ENCODE data around the gene POFUT2. TPM values are rescaled to one million over a fixed set of nuclear protein-coding genes. Genes with fewer than 3 reads are reported as not detected.

Gene POFUT2
- polyA plus RNA-seq, 1 donor = 32.8 TPM

DNA sequence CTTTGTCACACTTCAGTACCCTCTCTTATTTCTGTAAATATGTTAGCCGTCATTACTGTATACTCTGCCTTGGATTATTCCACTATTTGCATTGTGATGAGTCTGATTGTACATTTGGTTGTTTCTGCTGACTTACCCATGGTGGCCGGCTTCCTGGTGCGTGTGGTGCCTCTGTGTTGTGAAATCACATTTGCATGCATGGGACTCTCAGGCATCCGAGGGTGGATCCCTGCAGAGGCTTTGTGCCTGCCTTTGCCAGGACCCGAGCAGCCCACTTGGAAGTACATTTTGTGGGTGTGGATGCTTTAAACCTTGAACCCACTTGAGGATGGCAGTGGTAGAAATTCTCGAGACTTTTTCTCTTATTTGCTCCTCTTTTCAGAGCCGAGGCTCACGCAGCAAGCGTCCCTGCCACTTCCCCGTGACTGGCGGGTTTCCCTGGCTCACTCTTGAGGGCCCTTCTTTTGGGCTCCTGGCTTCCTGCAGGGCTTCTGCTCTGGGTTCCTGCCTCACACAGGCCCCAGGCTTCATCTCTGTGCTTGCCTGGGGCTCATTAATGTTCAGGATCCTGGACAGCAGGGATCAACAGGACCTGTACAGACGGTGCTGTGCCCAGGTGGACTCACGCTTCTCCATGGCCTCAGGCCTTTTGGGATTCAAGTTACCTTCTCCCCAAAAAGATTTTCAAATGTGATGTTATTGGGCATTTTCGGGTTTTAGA is 36.6 kb downstream of the POFUT2 start:
- no peak for DNase-seq (ENCODE audit: low read depth)

DNA sequence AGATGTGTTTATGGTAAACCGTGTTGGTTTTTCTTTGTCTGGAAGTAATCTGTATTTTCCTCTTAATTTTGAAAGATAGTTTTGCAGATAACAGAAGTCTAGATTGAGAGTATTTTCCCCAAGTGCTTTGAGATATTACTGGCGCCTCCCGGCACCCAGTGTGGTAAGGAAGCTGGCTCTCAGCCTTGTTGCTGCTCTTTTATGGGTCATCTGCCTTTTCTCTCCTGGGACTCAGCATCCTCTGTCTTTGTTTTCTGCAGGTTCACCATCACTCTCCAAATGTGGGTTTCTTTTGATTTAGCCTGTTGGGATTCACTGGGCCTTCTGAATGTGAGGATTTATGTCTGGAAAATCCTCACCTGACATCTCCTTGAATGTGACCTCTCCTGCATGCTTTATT is 37.4 kb downstream of the POFUT2 start:
- DNase-seq (ENCODE audit: low read depth) = no peak

DNA sequence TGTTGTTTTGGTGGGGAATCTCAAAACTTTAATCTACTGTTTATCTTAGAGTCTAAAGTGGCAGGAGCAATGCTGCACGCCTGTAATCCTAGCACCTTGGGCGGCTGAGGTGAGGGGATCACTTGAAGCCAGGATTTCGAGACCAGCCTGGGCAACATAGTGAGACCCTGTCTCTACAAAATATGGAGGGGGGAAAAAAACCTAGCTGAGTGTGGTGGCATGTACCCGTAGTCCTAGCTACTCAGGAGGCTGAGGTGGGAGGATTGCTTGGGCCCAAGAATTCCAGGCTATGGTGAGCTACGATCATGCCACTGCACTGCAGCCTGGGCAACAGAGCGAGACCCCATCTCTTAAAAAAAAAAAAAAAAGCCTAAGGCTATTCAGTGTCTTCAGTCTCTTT is 38.1 kb downstream of the POFUT2 start:
- no peak for DNase-seq (ENCODE audit: low read depth)

DNA sequence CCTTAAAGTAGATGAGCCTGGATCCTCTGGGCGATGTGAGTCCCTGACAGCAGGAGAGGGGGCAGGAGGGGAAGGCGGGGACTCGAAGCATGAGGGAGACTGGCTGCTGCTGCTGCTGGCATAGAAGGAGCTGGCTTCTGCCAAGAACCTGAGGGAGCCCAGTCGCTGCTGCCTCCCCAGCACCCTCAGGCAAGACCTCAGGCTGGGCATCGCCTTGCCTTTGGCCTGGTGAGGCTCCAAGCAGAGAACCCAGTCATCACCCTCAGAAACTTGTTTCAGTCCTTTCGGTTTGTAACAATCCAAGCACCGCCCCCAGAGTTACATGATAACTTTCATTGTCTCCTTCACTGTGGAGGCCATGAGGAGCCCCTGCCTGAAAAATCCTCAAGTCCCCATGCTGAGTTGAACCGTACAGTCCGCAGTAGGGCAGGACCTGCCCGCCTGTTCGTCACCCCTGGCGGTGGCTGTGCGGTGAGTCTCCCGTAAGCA is 38.8 kb downstream of the POFUT2 start:
- DNase-seq (ENCODE audit: low read depth) = no peak

DNA sequence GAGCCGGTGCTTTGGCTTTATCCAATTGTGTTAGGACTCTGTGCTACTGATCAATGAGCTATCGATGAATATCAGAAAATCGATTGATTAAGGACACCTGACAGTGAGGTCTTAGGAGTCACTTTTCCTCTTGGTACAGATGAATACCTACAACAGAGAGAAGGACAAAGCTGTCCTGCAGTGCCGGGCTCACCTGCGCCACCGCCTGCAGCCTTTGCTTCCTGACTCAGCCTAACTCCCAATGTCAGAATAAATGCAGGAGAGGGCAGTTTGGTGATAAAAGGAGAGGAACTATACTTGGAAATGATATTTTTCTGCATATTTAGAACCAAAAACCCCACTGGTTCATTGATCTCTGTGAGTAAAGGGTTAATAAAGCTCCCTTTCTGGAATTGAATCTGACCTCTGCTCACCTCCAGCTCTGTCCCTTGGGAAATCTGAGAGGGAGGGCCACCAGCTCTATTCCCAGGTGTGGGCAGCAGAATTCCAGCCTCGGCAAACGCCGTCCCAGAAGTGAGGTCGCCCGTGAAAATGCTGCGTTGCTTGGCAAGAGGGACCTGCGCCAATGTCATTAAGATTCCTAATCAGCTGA is 39.3 kb downstream of the POFUT2 start:
- DNase-seq (ENCODE audit: low read depth) = no peak

DNA sequence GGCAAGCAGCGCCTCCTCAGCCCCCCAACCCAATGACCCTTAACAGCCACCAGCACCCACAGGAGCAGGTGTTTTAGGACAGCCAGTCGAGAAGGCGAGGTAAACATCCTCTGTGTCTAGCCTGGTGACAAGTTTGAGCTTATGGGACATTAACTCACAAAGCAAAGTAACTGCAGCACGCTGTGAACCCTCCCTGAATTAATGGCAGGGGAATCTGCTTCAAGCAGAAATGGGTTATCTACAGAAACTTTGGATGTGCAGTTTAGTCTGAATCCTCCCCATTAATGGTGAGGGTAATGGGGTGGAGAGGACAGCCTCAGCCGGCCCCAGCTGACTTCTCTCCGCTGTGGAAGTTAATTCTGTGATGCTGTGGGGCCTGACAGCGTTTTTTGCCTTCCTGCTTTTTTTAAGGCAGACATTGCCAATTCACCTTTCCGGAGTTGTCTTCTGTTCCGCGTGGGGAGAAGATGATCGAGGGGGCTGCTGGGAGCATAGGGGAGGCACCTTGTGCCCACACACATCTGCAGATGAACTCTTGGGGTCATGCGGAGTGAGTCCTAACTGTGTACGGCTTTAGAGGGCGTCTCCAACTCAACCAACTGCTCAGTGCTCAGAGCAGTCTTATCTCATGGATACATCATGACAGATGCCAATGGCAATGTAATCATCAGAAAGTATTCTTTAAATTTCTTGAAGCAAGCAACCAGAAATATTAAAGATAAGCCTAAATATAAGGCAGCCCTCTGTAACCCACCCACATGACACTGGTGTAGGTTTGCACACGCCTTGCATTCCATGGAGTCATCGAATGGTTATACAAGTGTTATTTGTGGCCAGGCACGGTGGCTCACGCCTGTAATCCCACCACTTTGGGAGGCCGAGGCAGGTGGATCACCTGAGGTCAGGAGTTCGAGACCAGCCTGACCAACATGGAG is 41.0 kb downstream of the POFUT2 start:
- no peak for DNase-seq (ENCODE audit: low read depth)

DNA sequence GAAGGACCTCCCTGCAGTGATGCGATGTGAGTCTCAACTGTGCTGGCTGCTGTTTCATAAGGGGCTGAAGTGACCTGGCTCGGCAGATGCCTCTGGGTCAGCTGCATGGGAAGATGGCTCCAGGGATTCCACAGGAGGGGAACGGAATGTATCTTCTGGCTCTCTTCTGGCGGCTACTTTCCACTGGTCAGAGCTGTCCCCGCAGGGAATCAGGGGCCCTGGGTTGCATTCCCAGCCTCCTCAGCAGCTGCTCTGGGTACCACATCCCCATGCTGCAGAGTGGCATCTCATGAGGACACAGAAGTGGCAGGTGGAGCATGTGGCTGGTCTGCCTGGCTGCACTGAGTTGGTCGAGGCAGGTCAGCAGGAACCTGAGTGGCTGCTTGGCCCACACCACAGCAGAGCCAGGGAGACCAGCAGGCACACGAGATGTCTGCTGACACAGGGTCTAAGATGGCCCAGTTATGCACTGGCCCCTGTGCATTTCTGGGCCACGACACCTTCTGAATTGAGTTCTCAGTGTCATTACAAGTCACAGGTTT is 42.8 kb downstream of the POFUT2 start:
- DNase-seq (ENCODE audit: low read depth) = no peak

DNA sequence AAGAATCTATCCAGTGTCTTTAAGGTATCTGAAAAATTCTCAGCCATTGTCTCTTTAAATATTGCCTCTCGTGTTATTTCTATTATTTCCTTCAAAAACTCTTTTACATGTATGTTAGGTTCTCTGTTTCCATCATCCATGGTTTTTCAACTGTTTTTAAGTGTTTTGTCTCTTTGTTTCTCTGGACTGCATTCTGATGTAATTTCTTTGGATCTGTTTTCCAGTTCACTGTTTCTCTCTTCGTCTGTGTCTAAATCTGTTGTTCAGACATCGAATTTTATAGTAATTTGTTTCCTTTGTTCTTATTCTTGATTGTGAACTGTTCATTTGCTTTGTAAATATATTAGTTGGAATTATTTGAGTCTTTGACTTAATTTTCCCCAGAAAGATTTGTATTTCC is 44.1 kb downstream of the POFUT2 start:
- DNase-seq (ENCODE audit: low read depth) = no peak

DNA sequence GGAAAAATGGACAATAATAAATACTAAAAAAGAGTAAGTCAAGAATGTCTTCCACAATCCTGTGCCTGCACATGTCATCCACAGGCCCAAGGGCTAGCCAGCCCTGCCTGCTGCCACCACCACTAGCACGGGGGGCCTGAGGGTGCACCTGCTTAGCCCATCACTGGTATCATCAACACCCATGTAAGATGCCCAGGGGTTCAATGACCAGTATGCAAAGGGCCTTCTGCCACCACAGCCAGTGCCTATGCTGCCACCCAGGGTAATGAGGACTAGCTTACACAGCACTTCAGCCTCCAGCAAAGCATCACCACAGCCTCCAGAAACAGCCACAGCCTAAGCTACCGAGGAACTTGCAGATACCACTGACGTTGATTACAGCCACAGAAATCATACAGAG is 46.3 kb downstream of the POFUT2 start:
- DNase-seq (ENCODE audit: low read depth) = no peak

DNA sequence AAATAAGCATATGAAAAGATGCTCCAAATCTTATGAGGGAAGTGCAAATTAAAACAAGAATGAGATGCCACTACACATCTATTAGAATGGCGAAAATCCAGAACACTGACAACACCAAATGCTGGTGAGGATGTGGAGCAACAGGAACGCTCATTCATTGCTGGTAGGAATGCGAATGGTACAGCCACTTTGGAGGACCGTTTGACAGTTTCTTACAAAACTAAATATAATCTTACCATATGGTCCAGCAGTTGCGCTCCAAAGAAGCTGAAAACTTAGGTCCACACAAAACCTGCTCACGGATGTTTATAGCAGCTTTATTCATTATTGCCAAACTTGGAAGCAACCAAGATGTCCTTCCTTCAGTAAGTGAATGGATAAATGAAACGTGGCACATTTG is 50.3 kb downstream of the POFUT2 start:
- DNase-seq (ENCODE audit: low read depth) = no peak

DNA sequence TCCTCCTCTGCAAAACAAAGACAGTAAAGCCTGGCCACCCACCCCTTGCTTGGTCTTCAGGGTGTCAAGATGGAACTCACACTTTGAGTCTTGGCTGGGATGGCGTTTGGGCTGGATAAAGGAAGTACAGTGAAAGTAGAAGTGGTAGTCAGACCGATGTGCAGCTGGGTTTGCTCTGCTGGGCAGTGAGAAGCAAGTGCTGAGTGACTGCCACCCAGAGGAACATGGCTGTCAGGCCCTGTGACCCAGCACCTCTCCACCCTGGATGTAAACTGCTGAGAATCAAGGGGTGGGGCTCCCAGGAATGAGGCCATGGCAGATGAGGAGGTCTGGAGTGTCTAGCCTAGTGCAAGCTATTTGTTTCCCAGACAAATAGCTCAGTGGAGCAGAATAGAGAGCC is 51.2 kb downstream of the POFUT2 start:
- no peak for DNase-seq (ENCODE audit: low read depth)

DNA sequence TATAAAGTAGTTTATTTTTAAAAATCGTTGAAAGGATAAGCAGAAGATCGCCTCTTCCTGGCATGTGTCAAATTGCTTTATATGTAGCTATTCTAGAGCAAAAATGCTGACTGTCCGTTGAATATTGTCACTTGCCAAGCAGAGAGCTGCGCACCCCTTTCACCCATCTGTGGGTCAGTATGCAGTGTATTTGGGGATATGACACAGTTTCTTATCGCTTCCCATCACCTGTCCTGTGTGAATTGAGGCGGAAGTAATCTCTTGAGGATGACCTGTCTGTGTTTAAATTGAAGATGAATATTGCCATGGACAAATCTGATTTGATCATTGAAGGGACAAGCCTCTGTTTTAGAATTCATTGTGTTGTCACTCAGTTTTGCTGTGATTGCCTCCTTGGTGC is 52.2 kb downstream of the POFUT2 start:
- DNase-seq (ENCODE audit: low read depth) = no peak

DNA sequence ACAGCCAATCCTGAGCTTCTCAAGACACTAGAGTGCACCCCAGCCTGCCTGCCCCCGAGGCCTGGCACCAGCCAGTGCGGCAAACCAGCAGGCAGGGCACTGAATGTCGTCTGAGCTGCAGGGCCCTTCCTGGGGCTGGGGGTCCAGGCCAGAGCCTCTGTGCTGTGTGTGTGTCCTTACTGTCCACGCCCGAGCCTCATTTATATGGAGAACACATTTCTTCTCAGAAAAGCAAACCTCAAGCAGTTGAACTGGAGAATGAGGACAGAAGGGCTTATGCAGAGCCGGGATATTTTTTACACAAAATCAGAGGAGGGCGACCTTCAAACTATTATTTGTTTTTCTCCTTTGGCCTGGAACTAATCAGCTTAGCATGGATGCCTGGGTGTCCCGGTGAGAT is 52.7 kb downstream of the POFUT2 start:
- no peak for DNase-seq (ENCODE audit: low read depth)

DNA sequence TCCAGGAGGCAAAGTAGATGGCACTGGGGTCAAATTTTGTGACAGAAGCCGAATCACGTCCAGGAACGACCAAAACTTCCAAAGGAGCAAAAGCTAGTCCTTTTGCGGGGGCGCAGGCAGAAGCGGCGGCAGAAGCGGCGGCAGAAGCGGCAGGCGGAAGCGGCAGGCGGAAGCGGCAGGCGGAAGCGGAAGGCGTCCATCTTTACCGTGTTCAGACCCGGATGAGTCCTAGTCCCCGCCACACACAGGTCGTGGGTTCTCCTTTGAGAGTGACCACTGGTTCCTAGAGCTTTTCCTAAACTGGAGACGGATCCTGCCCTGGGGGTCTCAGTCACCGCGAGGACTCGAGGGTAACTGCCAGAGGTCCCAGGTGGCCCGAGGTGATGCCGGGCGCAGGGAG is 53.6 kb downstream of the POFUT2 start:
- no peak for DNase-seq (ENCODE audit: low read depth)

DNA sequence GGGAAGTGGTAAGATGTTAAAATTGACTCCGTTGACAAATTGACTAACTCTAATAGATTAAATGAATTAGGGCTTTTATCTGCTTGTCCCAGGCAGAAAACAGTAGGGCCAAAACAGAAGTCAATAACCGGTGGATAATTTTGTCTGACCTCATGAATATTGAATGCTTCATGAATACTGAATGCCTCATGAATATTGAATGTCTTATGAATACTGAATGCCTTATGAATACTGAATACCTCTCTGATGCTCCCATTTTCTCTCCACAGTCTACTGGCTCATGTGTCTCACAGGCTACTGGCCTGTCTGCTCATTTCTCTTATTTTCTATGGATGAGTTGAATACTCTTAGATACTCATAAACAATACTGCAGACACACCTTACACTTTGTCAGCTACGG is 56.0 kb downstream of the POFUT2 start:
- DNase-seq (ENCODE audit: low read depth) = no peak

DNA sequence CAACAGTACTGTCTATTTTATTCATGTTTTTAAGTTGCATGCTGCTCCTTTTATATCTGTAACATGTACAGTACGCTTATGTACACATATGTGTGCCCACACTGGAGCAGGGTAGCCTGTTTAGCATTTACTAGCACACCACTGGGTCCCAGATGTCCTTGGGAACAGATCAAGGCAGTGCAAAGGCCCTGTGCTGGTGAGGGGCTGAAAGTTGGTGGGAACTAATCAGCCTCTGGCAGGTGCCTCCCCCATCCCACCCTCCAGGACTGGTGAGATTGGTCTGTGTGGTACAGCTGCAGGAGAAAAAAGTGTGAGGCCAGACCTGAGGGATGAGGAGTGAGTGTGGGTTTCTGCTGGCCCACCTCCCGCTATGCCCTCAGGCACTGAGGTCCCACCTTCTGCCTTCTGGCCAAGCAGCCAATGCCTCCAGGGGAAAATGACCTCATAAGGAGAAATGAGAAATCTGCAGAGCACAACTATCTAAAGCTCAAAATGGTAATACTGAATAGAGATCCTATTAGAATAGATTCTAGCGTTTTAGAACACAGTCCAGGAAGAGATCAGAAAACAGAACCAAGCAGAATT is 58.9 kb downstream of the POFUT2 start:
- DNase-seq (ENCODE audit: low read depth) = no peak

DNA sequence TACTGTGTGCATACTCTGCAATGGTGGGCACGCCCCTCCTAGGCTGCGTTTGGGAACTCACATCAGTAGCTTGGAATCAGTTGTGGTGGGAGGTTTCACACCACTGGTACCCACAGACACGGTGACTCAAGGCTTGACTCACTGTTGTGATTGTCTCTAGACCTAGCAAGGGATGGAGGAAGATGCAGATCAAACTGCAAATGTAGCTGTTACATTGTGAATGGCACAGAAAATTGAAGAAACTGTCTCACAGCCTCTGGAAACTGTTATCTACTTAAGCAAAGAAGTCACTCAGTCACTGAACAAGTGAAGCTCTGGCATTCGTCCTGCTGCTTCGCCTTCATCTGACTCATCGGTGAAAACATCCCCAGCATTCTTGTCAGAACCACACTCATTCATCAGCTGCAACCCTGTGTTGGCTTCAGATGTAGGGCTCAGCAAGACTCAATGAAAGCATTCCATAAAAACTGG is 59.5 kb downstream of the POFUT2 start:
- no peak for DNase-seq (ENCODE audit: low read depth)

DNA sequence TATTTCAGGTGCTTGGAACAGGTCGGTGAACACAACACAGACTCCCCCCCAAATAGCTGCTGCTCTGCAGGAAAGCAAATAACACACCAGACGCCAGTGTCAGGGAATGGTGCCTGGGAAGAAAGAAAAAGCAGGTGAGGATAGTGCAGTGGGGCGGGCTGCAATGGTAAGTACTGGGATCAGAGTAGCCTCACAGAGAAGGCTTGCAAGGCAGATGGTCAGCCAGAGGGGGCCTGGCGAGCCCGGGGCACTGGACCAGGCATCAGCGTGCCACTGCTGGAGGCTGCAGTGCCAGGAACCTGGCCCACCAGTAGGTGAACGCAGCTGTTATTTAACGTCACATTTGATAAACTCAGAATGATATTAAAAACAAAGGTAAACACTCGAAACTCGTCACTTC is 60.0 kb downstream of the POFUT2 start:
- DNase-seq (ENCODE audit: low read depth) = no peak

DNA sequence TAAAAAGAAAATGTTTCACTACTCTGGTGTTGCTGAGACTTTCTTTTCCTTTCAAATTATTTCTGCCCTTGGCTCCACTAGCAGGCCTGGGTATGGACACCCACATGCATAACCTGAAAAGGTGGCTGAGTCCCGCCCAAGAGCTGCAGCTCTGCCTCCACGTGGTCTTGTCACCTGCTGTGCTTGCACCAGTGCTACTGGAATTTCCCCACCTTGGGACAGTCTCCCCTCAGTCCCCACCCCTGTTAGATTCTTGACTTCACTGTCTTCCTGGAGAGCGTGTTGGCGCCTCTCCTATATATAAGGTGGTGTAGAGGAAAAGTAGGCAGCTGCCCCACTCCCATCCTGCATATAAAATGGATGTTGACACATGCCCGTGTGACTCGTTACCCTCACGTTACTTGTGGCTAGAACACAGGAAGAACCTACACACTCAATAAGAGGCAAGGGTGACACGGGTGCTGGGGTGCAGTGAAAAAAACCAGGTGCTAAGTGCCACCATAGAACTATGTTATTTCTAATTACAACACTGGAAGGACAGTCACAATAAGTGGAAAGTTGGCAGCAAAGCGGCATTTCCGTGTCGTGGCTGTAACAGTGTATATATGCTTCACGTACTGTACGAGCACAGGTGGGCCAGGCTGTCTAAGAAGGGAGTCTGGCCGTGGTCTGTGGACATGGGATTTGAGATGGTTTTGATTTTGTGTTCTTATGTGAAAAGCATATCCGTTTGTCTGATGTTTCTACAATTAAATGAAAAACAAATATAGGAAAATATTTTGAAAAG is 61.0 kb downstream of the POFUT2 start:
- no peak for DNase-seq (ENCODE audit: low read depth)

DNA sequence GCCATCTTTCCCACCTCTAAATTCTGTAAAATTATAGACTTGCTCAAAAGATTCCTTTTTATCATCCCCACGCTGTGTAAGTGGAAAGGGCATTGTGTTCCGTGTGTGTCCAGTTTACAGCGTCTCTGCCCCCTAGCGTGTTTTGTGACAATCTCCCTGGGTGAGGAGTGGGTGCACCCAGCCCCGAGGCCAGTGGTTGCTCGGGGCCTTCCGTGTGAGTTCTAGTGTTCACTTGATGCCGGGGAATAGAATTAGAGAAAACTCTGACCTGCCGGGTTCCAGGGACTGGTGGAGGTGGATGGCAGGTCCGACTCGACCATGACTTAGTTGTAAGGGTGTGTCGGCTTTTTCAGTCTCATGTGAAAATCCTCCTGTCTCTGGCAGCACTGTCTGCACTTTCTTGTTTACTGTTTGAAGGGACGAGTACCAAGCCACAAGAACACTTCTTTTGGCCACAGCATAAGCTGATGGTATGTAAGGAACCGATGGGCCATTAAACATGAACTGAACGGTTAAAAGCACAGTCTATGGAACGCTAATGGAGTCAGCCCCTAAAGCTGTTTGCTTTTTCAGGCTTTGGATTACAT is 61.9 kb downstream of the POFUT2 start:
- DNase-seq (ENCODE audit: low read depth) = no peak
